GM21576 (cell line): Measurements from ENCODE around the gene DNAJB5.
"Not testable (repeated sequence)": the region's sequence is repeated elsewhere in the genome, so short reads cannot be mapped to it uniquely, and the experiment has no call there.

Experiments used
- ATAC-seq: cut with Tn5 transposase; IDR thresholded peaks from one replicate; pipeline ENCODE4 v1.9.1; 2021; ENCODE audit warnings: mild to moderate bottlenecking, moderate library complexity; ENCODE audit not compliant: unreplicated experiment

DNAJB5 gene

DNA sequence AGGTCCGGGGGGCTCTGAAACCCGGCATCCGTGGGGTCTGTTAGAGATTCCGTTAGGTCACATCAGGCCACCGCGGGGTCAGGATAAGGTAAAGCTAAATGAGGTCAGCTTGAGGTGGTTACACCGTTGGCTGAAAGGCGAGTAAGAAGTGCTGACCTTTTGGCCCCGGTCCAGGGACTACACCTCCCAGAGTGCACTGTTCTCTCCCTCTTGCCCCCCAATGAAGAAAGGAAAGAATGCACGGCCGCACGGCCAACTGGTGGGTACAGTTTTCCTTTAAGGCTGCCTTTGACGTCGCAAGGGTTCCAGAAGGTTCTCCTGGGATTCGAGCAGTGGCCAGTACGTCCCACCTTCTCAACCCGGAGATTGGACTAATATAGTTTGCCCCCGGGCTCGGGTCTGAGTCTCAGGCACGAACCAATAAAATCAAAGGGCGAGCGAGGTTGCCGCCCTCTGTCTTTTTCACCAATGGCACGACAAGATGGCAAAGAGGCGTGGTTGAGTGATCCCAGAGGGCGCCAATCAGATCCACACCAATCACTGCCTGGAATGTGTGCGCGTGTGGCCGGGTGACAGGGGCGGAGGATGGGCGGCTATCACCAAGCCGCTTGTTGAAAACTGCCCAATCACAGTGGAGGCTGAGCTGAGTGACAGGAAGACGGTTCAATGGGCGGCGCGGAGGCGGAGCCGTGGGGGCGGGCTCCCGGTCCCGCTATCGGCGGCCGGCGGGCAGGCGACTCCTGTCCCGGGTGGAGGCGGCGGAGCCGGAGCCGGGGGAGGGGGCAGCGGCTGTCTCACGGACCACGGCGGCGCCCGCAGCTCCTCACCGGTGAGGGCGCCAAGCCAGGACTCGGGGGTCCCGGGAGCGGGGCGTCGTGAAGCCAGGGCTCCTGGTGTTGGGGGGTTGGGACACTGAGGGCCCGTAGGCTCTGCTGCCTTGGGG, at the start of gene DNAJB5:
TSS of gene DNAJB5 (plus strand) at position 743 of the 943 bp plus-strand sequence. CDS start 886 bp downstream, outside the sequence.
- peak; percentile 90 for ATAC-seq

DNA sequence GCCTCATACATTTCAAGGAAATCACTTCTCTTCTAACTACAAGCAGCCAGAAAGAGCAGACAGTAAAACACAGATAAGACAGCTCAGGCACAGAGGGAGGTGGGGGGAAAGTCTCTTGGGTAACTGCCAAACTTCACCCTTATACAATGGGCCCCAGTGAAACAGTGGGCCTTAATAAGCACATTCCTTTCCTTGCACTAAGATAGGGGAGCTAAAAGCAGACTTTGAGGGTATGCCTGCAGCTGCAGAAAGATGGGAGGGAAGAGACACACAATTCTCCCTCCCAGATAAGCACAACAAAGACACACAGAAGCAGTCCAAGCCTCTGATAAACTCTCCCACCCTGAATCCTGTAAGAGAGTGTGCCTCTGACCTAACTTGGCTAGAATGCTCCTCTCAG, 49.6 kb upstream of the DNAJB5 start:
- not testable (repeated sequence) for ATAC-seq

GRCh38 chr9:34948451-34948850, 41.1 kb upstream of the DNAJB5 start:
- no peak for ATAC-seq

DNA sequence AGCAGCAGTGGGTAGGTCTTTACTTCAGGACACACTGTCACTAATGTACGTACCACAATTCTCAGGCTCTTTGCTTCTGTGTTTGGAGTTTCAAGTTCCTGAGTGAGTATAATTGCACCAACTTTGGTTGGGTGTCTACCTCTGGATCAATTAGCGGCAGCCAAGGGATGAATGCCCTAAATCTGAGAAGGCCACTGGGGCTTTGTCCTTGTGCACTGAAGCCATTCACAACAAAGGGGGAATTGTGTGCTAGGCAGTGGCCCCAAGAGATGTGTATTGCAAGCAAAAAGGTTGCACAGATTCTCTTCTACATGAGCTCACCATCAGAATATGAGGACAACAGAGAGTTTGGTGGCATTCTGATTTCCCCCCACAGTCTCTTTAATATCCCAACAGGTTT, 35.3 kb upstream of the DNAJB5 start:
- ATAC-seq: no peak

GRCh38 chr9:34956066-34956465, 33.5 kb upstream of the DNAJB5 start:
- not testable (repeated sequence) for ATAC-seq

DNA sequence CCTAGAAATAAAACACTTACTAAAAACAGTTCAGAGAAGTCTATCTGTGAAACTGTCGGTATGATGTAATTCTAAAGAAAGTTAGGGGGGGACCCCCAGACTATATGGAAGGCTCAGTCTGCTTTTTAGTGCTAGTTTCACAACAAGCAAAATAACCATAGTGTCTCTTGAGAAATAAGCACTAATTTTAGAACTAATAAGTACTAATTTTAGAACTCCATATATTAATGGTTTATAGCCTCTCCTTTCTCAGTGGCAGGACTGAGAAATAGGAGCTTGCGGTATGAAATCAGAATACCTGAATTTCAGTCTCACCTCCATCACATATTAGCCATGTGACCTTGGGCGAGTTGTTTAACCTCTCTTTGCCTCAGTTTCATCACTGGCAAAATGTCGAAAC, 32.9 kb upstream of the DNAJB5 start:
- no peak for ATAC-seq

DNA sequence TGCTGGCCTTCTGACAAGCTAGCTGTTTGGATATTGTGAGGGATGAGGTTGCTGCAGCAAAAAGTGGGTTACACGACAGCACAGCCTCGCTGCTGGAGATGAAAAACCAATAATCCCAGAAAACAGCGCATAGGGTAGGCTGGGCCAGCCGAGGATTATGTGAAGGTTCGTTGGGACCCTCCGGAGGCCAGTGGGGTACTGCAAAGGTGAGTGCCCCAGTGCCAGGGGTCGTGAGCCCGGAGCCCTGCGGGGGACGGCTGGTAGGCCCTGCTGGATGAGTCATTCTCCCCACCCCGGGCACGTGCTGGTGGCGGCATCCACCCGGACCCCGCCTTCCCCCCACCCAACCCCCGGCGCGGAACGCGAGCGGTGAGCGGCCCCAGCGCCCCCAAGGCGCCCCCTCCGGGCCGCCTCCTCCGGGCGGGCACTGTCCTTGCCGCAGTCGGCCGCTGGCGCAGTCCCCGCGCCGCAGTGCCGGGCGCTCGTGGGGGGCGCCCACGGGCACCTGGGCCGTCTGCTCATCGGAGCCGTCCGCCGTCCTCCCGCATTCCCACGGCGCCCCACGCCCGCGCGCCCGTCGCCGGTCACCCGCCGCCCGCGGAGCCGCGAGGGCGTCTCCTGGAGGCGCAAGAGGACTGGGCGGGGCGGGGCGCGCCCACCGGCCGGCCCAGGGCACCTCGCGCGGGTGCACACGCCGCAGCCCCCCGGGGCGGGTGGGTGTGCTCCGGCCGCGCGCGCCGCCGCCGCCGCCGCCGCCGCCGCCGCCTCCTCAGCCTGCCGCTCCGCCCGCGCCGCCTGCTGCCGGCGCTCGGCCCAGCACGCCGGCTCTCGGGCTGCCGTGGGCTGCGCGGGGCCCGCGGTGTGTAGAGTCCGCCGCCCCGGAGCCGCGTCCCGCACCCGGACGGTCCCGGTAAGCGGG, 31.8 kb upstream of the DNAJB5 start, which contains the start of gene PHF24:
TSS of gene PHF24 (plus strand) at position 794 of the 919 bp plus-strand sequence. CDS start 13,014 bp downstream, outside the sequence.
- ATAC-seq: no peak

DNA sequence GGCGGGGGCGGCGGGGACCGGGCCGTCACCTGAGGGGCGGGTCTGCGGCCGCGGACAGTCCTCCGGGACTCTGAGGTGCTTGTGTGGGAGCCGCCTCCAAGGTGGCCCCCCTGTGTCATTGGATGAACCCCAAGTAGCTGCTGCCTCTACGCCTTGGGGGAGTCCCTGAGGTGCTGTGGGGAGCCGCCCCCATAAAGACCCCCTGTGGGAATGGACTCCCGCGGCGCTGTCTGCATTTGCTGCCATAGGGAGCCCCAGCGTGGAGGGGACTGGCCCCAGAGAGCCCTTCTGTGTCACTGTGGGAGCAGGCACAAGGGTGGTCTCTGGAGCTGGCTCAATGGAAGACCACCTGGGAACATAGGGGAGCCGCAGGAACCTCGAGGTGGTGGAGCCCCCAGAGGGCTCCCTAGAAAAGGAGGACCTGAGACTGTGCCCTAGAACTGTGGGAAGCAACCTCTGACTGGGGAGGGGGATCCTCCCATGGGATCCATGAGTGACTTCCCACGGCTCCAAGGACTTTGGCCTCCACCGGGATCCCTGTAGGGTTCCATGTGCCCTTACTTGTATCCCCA, 31.0 kb upstream of the DNAJB5 start:
- no peak for ATAC-seq

GRCh38 chr9:34959461-34959860, 30.1 kb upstream of the DNAJB5 start:
- no peak for ATAC-seq

DNA sequence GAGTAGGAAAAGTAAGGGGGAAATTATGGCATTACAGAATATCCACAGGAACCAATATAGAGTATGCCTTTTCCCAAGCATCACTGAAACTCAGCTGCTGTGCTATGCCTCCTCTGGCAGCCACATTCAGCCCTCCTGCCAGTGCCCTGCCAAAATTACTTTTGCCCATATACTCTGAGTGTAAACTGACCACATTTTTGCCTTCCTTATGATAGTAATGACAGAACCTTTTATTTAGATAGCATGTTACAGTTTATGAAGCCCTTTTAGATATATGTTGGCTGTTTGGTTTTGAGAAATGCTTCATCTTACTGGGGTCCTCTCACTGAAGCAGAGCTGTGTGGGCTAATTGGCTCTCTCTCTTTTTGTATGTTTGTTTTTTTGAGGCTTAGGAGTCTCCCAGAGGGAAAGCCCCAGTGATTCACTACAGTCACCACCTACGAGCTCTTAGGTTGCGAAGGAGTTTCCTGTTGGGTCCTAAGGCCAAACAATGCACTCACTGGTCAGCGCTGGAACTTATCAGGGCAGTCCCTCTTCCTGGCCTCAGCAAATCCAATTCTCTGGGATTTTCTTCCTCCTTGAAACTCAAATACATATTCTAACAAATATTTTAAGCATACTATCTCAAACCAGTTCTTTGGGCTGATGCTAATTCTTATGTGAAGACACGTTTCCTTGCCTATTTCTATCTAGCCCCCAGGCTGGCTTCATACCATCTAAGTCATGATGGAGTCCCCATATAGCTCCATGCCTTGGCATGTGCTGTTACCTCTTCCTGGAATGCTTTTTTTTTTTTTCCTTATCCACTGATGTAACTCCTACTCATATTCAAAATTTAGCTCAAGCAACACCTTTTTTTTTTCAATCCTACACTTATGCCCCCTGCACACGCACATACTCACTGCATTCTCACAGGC, 27.7 kb upstream of the DNAJB5 start:
- ATAC-seq: peak; percentile 52

DNA sequence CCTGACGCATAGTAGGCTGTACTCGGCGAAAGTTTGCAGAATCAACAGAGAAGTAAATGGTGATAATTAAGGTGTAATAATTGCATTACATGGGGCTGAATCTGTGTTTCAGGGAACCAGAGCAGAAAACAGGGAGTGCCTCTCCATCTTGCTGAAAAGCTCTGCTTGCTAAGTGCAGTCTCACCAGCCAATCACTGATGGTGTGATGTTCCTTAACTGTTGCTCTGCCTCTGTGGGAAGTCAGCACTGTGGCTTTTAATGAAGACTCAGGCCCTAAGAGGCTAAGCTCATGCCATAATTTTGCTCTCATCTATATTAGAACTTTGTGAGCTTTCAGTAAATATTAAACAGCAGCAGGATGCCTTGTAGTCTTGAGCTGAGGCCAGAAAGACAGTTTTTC, 27.0 kb upstream of the DNAJB5 start:
- ATAC-seq: no peak

DNA sequence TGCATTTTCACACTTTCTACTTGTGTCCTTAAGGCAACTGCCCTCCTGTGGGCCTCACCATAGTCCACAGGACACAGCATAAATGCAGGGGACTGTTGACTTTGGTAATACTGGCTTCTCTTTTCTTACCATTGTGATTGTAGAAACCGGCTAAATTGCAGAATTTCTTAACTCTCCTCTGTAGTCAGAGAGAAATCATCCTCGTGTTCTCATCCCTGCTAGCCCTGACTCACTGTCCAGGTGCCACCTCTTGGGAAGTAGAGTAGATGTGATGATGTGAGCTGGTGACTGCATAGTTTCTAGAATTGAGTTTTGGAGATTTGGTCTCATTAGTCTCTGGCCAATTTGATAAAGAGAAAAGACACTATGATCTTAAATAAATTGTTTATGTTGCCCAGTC, 26.0 kb upstream of the DNAJB5 start:
- no peak for ATAC-seq

DNA sequence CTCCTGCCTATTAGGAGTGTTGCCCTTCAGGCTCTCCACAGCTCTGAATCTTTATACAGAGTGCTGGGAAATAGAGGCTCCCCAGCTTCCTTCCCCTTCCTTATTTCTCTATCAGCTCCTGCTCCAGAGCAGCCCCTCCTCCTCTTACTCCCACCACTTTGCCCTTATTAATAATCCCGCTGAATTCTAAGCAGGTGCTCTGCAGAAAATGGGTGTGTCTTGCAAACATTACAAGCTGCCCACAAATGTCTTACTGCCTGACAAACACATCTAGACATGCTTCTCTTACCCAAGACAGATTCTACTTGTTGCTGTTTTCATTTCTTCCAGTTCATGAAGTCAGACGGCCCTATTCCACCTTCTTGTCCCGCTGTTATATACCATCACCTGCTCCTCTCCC, 25.1 kb upstream of the DNAJB5 start:
- ATAC-seq: no peak

- ATAC-seq: no peak
Measured at GRCh38 chr9:34971146-34971811, 18.3 kb upstream of the DNAJB5 start.

- ATAC-seq: no peak
Measured at GRCh38 chr9:34974664-34975063, 14.9 kb upstream of the DNAJB5 start.

- ATAC-seq: no peak
Measured at GRCh38 chr9:34976441-34976840, 13.1 kb upstream of the DNAJB5 start.

GRCh38 chr9:34976992-34977391, 12.6 kb upstream of the DNAJB5 start:
- ATAC-seq: no peak

- ATAC-seq: no peak
Measured at GRCh38 chr9:34980181-34980761, 9.3 kb upstream of the DNAJB5 start.

- no peak for ATAC-seq
Measured at GRCh38 chr9:34982361-34982760, 7.2 kb upstream of the DNAJB5 start.
